Tongue (tissue), 2 donors: ENCODE results near the gene PDE4B. TPM values are rescaled to one million over a fixed set of nuclear protein-coding genes. Genes with fewer than 3 reads are reported as not detected.

Source experiments
- DNase-seq: peaks from one replicate; pipeline ENCODE4 v3.0.0-alpha.2; 2015
- total RNA-seq: library from RNA; depleted of rRNA; stranded (reverse); fragments of >200 nt; gene quantifications from one replicate; pipeline ENCODE4 v1.2.3, GENCODE V29; 2014

PDE4B gene
- total RNA-seq, 1 donor from 2014 or later: 31.8 TPM

DNA sequence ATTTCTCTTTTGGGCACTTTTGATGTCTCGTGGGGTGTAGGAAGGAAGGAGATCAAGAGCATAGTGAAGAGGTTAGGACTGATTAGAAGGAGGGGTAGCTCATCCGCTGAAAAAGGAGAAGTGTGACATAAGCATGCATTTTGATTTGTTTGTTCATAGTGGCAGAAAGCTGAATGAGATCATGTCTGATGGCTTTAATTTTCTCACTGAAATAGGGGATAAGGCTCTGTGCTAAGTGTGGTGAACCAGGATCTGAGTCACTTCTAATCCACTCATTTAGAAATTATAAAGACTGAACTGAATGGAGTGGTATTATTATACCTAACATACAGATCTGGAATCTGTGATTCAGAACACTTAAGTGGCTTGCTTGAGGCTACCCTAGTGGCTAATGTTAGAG is 344.5 kb downstream of the PDE4B start:
- no peak for DNase-seq

DNA sequence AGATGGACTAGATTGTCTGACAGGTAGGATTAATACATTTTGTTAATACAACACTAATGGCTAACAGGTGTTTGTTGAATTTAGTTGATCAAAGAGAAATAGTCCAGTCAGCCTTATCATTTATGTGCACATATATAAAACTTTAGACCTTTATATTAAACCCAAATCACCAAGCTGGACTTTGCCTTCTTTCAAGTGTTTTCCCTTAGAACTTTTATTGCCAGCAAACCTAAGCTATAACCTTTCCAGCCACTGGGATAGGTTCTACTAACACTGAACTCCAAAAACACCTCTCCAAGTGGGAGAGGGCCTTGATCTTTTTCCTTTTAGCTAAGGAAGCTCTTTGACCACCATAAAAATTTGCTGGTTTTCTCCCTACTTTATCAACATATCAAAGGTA is 345.9 kb downstream of the PDE4B start:
- no peak for DNase-seq

- DNase-seq: no peak
Observed at GRCh38 chr1:66140072-66140471, 347.4 kb downstream of the PDE4B start.

DNA sequence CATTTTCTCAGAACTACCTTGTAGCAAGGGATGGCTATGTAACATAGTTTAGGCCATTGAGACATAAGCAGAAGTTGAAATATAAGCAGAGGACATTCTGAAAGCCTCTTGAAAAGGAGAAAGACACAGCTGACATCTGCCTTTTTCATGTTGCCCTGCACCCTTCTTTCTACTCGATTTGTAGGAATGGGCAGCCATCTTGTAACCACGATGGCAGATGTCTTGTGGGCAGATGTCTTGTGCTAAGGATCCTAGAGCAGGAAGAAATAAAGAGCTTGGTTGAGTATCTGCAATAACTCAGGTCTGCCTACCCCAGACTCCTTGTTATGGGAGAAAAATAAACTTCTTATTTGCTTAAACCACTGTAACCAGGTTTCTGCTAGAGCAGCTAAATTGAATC is 351.0 kb downstream of the PDE4B start:
- DNase-seq: no peak

DNA sequence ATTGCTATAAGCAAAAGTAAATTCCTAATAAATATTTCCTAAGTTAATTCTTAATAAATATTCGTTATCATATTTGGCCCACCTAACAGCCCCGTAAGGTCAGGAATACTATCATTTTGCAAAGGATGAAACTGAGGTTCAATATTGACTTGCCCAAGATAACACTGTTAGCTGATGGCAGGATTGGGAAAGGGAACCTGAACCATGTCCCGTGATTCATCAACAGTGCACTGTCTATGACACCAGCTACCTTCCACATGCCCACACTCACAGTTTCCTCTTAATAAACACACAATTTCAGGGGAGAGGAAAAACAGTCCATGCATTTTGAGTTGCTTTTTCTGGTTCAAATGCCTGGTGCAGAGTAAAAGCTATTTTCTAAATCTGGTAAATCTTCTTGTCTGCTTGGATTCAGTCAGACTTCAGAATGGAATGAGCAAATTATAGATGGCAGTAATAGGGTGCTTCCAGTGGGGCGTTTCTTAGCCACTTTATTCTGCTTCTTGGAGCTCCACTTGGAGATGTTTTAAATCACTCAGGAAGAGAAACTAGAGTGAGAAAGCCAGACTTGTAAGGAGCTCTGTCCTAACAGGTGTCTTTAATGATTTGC is 354.6 kb downstream of the PDE4B start:
- DNase-seq: no peak

GRCh38 chr1:66152034-66152433 is 359.3 kb downstream of the PDE4B start:
- DNase-seq: no peak

DNA sequence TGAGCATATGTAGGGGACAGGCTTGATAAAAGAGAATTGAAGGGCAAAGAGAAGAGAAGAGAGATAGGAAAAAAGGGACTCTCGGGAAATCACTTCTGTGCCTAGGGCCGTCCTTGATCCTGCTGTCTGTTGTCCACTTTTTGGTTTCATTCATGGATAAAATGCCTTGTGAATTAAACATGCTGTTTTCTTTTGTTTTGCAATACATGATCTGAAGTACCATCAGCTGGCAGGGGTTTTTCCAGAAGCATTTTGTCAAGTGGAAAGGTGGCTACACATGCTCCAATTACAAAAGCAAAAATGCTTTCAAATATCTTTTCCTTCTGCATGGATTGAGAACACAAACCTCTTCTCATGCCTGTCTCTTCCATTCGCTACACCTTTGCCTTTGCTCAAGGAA is 361.7 kb downstream of the PDE4B start:
- DNase-seq: no peak

GRCh38 chr1:66156144-66156543 is 363.4 kb downstream of the PDE4B start:
- no peak for DNase-seq

GRCh38 chr1:66159800-66160199 is 367.1 kb downstream of the PDE4B start:
- no peak for DNase-seq

GRCh38 chr1:66160719-66161118 is 368.0 kb downstream of the PDE4B start:
- DNase-seq: no peak

DNA sequence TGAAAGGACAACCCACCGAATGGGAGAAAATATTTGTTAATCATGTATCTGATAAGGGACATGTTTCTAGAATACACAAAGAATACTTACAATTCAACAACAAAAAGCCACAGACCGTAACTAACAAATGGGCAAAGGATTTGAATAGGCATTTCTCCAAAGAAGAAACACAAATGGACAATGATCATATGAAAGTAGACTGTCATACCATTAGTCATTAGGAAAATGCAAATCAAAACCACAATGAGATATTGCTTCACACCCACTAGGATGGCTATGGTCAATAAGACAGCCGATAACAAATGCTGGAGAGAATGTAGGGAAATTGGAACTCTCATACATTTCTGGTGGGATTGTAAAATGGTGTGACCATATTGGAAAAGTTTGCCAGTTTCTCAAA is 374.1 kb downstream of the PDE4B start:
- DNase-seq: no peak

DNA sequence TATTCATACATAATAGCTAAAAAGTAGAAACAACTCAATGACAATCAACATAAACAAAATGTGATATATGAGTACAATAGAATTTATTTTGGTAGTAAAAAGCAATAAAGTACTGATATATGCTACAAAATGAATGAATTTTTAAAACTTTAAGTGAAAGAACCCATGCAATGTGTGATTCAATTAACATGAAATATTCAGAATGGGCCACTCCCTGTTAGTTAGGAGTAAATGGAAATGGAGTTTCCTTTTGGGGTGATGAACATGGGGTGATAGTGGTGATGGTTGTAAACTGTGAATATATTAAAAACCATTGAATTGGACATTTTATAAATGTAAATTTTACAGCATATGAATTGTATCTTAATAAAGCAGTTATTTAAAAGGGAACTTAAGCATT is 374.6 kb downstream of the PDE4B start:
- DNase-seq: no peak

GRCh38 chr1:66168467-66168887 is 375.8 kb downstream of the PDE4B start:
- DNase-seq: no peak

- peak; percentile 26 for DNase-seq
Observed at GRCh38 chr1:66168948-66169671, 376.4 kb downstream of the PDE4B start.

DNA sequence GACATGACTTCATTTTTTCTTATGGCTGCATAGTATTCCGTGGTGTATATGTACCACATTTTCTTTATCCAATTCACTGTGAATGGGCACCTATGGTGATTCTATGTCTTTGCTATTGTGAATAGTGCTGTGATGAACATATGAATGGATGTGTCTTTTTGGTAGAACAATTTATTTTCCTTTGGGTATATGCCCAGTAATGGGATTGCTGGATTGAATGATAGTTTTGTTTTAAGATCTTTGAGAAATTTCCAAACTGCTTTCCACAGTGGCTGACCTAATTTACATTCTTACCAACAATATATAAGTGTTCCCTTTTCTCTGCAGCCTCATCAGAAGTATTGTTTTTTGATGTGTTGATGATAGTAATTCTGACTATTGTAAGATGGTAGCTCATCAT is 379.6 kb downstream of the PDE4B start:
- no peak for DNase-seq

GRCh38 chr1:66175098-66175497 is 382.4 kb downstream of the PDE4B start:
- peak; percentile 62 for DNase-seq

DNA sequence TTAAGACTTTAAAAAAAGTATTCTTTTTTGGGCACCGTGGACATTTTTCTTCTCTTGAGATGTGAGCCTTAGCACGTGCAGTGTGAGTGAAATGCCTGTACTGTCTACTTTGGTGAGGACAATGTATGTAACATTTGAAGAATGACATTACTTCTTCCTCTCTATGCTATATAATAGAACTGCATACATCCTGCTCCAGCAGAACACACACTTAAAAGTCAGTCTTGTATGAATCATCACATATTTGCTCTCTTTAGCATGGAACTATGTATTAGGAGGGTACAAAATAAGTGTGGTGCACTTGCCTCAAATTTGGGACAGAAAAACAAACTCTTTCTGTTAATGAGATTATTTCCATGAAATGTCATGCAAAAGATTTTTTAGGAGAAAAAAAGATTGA is 382.9 kb downstream of the PDE4B start:
- DNase-seq: peak; percentile 7

DNA sequence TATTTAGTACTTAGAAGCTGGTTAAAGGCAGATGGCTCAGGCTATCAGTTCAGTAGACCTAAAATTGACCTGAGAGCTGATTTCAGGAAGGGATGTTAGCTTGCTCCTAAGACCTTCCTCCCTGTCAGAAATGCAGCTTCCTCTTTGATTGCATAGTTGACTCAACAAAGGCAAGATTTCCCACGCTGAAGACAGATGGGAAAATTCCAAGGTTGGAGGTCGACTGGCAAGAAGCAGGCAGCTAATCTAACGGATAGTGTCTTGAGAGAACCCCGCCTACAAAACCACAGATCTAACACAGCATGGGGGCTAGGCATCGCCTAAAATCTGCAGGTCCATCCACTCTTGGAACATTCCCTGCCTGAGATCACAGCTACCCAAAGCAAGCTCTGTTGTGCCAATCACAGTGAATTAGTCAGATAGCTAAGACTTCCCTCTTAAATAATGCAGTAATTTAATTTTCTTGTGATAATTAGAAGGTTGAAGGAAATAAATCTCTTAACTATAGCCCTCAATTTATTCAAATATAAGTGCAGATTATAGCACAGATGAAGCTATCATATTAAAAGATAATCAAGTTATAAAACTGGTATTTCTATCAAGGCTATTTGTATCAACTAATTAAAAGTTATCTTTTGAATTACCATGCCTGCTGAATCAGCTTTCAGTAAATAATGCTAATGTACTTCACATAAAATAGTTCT is 383.5 kb downstream of the PDE4B start:
- no peak for DNase-seq

- DNase-seq: no peak
Observed at GRCh38 chr1:66176832-66177231, 384.1 kb downstream of the PDE4B start.

- no peak for DNase-seq
Observed at GRCh38 chr1:66177510-66177909, 384.8 kb downstream of the PDE4B start.

DNA sequence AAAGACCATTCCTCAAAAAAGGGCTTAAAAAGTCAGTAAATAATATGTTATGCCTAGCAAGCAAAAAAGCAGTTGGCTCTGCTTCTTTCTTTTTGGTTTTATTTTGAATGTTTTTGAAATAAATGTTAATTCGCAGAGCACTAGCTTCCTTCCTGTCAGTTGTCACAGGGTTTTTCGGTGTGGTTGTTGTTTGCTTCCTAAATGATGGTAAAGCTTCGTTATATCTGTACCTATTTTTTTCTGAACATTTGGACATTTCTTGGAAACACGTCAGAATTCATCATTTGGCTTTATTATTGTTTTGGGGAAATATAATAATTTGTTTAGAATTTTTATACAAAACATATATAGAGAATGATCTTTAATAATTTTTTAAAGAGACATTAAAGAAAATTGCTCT is 389.3 kb downstream of the PDE4B start:
- DNase-seq: no peak

GRCh38 chr1:66182551-66183178 is 390.0 kb downstream of the PDE4B start:
- peak; percentile 55 for DNase-seq

DNA sequence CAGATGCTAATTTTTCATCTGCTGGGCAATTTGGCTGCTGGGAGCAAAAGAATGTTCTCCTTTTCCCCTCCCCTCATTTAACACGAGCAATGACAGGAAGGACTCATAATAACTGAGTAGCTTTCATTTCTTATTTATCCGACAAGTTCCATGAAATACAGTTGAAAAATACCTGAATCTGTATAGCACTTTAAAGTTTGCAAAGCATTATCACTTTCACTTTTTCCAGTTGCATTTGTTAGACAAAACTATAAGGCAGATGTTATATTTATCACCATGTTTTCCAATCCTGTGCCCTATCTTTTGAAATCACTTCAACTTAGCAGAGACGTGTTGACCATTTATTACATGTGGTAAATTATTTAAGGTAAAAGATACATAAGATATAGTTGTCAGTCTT is 390.7 kb downstream of the PDE4B start:
- no peak for DNase-seq
